GM23338 (cell line): ENCODE results near the gene NEMP2. TPM values are rescaled to one million over a fixed set of nuclear protein-coding genes. Genes with fewer than 3 reads are reported as not detected.
"Not testable (repeated sequence)": the region's sequence is repeated elsewhere in the genome, so short reads cannot be mapped to it uniquely, and the experiment has no call there.

Experiments
- ATAC-seq: fragments of 200-7000 bp; cut with Tn5 transposase; 3 replicates; pipeline ENCODE4 v1.9.1; 2020
- DNase-seq: peaks from one replicate; pipeline ENCODE4 v3.0.0-alpha.2; 2015; ENCODE audit warnings: low spot score
- H2AFZ ChIP-seq: fragments of 200-600 bp; sonication (generic); 2 replicates; pipeline ENCODE4 v1.8.0; 2016; ENCODE audit warnings: antibody characterized with exemption, mild to moderate bottlenecking, moderate library complexity
- H3F3A ChIP-seq: fragments of 200-600 bp; sonication (generic); replicated peaks from 2 replicates; pipeline ENCODE4 v1.8.0; 2017; ENCODE audit warnings: antibody characterized with exemption, mixed run types, low read depth
- H3K27ac ChIP-seq: fragments of 200-600 bp; sonication (generic); 2 replicates; pipeline ENCODE4 v1.6.1; 2016; ENCODE audit warnings: low read depth
- H3K27me3 ChIP-seq: fragments of 200-600 bp; sonication (generic); 2 replicates; pipeline ENCODE4 v1.8.0; 2016; ENCODE audit warnings: mild to moderate bottlenecking, mixed run types, moderate library complexity; ENCODE audit not compliant: insufficient read depth
- H3K36me3 ChIP-seq: fragments of 200-600 bp; sonication (generic); 2 replicates; pipeline ENCODE4 v1.8.0; 2016; ENCODE audit warnings: mild to moderate bottlenecking; ENCODE audit not compliant: insufficient read depth
- H3K4me1 ChIP-seq: fragments of 200-600 bp; sonication (generic); 2 replicates; pipeline ENCODE4 v1.8.0; 2016; ENCODE audit warnings: mild to moderate bottlenecking, moderate library complexity; ENCODE audit not compliant: insufficient read depth
- H3K4me2 ChIP-seq: fragments of 200-600 bp; sonication (generic); 2 replicates; pipeline ENCODE4 v1.7.1; 2017; ENCODE audit warnings: mixed run types
- H3K4me3 ChIP-seq: fragments of 200-600 bp; sonication (generic); 2 replicates; pipeline ENCODE4 v1.6.1; 2016; ENCODE audit warnings: mixed run types
- H3K79me2 ChIP-seq: fragments of 200-600 bp; sonication (generic); replicated peaks from 2 replicates; pipeline ENCODE4 v1.8.0; 2017; ENCODE audit warnings: mild to moderate bottlenecking; ENCODE audit not compliant: insufficient read depth
- H3K9me2 ChIP-seq: fragments of 200-600 bp; sonication (generic); 2 replicates; pipeline ENCODE4 v1.8.0; 2017; ENCODE audit not compliant: insufficient read depth
- H4K20me1 ChIP-seq: fragments of 200-600 bp; sonication (generic); replicated peaks from 2 replicates; pipeline ENCODE4 v1.8.0; 2017; ENCODE audit warnings: mild to moderate bottlenecking; ENCODE audit not compliant: insufficient read depth
- H3K27ac Mint-ChIP-seq: 2 replicates; pipeline ENCODE4 v1.8.0; 2020; ENCODE audit warnings: inconsistent platforms, mild to moderate bottlenecking, moderate library complexity, mixed read lengths
- H3K27me3 Mint-ChIP-seq: 3 replicates; pipeline ENCODE4 v1.8.0; 2022; ENCODE audit warnings: low read depth, mild to moderate bottlenecking, moderate library complexity, mixed read lengths, inconsistent platforms; ENCODE audit not compliant: insufficient read depth, poor library complexity
- H3K36me3 Mint-ChIP-seq: 3 replicates; pipeline ENCODE4 v1.8.0; 2021; ENCODE audit warnings: low read depth, mild to moderate bottlenecking, inconsistent platforms, moderate library complexity, mixed read lengths
- H3K4me1 Mint-ChIP-seq: 3 replicates; pipeline ENCODE4 v1.8.0; 2020; ENCODE audit warnings: mild to moderate bottlenecking, inconsistent platforms, mixed read lengths
- H3K4me3 Mint-ChIP-seq: 3 replicates; pipeline ENCODE4 v1.8.0; 2021; ENCODE audit warnings: moderate library complexity, mild to moderate bottlenecking, inconsistent platforms, mixed read lengths
- H3K9me3 Mint-ChIP-seq: 3 replicates; pipeline ENCODE4 v1.8.0; 2020; ENCODE audit warnings: moderate library complexity, mild to moderate bottlenecking, inconsistent platforms, mixed read lengths
- CREB1 ChIP-seq: fragments of 250-450 bp; sonication (Bioruptor Pico); IDR thresholded peaks from 2 replicates; pipeline ENCODE4 v1.5.0; 2020; ENCODE audit warnings: low read depth, mild to moderate bottlenecking, moderate library complexity
- EZH2 ChIP-seq: fragments of 200-600 bp; sonication (generic); IDR thresholded peaks from one replicate; pipeline ENCODE4 v1.8.0; 2017; ENCODE audit warnings: antibody characterized with exemption, mild to moderate bottlenecking, low read depth; ENCODE audit not compliant: unreplicated experiment
- EZH2phosphoT487 ChIP-seq: fragments of 200-600 bp; sonication (generic); IDR thresholded peaks from one replicate; pipeline ENCODE4 v1.8.1; 2018; ENCODE audit warnings: antibody characterized with exemption; ENCODE audit not compliant: unreplicated experiment
- JUNB ChIP-seq: IDR thresholded peaks from one replicate; pipeline ENCODE4 v1.6.1; 2016; ENCODE audit warnings: antibody characterized with exemption; ENCODE audit not compliant: unreplicated experiment
- polyA plus RNA-seq: library from polyadenylated mRNA; unstranded; fragments of >200 nt; fragmentation: Nextera tagmentation; extraction: Ambion mirVana; gene quantifications from 2 replicates; pipeline ENCODE4 v1.2.1, GENCODE V29; 2016
- total RNA-seq: library from RNA; depleted of rRNA; stranded (reverse); fragments of >200 nt; shearing (Covaris generic); gene quantifications from 2 replicates; pipeline ENCODE4 v1.2.3, GENCODE V29; 2014
- TF ChIP-seq, protein P1 (sequence below), 2 experiments: fragments of 200-600 bp in 1 of 2; sonication (generic) in 1 of 2; conservative IDR thresholded peaks; 2 replicates each; pipeline versions ENCODE4 v1.5.1 to v1.6.1; 2016 to 2017; ENCODE audit warnings: antibody characterized with exemption in 2 of 2, low read depth in 2 of 2, mild to moderate bottlenecking in 2 of 2, moderate library complexity in 1 of 2
- TF ChIP-seq, protein P2 (sequence below): fragments of 250-450 bp; sonication (Bioruptor Pico); IDR thresholded peaks from 2 replicates; pipeline ENCODE4 v1.5.0; 2020; ENCODE audit warnings: mild to moderate bottlenecking, moderate library complexity

Gene NEMP2
- total and polyA plus RNA-seq, 2 experiments from 2014 or later: 1.2 to 4.0 TPM

GRCh38 chr2:190511104-190511503 lies 23.4 kb downstream of the NEMP2 start:
- no peak overlapping the region for H3K27ac Mint-ChIP-seq
- H4K20me1 ChIP-seq: no peaks in the 10 kb centered on the region
- no peaks in the 10 kb centered on the region for H3K36me3 Mint-ChIP-seq
- TF ChIP-seq EZH2phosphoT487: no peak
- TF ChIP-seq, protein P1, sequence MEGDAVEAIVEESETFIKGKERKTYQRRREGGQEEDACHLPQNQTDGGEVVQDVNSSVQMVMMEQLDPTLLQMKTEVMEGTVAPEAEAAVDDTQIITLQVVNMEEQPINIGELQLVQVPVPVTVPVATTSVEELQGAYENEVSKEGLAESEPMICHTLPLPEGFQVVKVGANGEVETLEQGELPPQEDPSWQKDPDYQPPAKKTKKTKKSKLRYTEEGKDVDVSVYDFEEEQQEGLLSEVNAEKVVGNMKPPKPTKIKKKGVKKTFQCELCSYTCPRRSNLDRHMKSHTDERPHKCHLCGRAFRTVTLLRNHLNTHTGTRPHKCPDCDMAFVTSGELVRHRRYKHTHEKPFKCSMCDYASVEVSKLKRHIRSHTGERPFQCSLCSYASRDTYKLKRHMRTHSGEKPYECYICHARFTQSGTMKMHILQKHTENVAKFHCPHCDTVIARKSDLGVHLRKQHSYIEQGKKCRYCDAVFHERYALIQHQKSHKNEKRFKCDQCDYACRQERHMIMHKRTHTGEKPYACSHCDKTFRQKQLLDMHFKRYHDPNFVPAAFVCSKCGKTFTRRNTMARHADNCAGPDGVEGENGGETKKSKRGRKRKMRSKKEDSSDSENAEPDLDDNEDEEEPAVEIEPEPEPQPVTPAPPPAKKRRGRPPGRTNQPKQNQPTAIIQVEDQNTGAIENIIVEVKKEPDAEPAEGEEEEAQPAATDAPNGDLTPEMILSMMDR (conservative IDR thresholded peaks at IDR 0.05; ENCODE audit: low read depth in 2 of 2): peak; percentile 64 to 69
- TF ChIP-seq JUNB: no peak
- H3K27ac ChIP-seq: no peak overlapping the region
- no peak overlapping the region for H3K4me3 Mint-ChIP-seq
- H3K9me3 Mint-ChIP-seq: no peaks in the 10 kb centered on the region
- H3K4me3 ChIP-seq: no peak overlapping the region
- no peaks in the 10 kb centered on the region for H3F3A ChIP-seq
- ATAC-seq (peak; percentile 27; the same call in 2 of the 3 replicates), DNase-seq (peak; percentile 41)
- H3K9me2 ChIP-seq: no peaks in the 10 kb centered on the region
- H3K4me1 ChIP-seq: no peaks in the 10 kb centered on the region
- no peak overlapping the region for H3K4me2 ChIP-seq
- H3K4me1 Mint-ChIP-seq: no peaks in the 10 kb centered on the region; the same call in none of the 3 replicates
- no peaks in the 10 kb centered on the region for H3K36me3 ChIP-seq
- no peaks in the 10 kb centered on the region for H3K27me3 Mint-ChIP-seq
- H3K79me2 ChIP-seq: no peaks in the 10 kb centered on the region
- H2AFZ ChIP-seq: no peak overlapping the region
- no peaks in the 10 kb centered on the region for H3K27me3 ChIP-seq

GRCh38 chr2:190509895-190510294 lies 24.6 kb downstream of the NEMP2 start:
- H3K4me2 ChIP-seq, H3K27me3 Mint-ChIP-seq, H3K79me2 ChIP-seq, DNase-seq, H3K36me3 ChIP-seq, H3K9me3 Mint-ChIP-seq, H3K4me3 ChIP-seq, H3F3A ChIP-seq, H3K4me1 Mint-ChIP-seq, H2AFZ ChIP-seq, H3K36me3 Mint-ChIP-seq, H3K27ac ChIP-seq, H3K4me3 Mint-ChIP-seq, H3K27ac Mint-ChIP-seq, H3K4me1 ChIP-seq, ATAC-seq, H3K27me3 ChIP-seq, H3K9me2 ChIP-seq, H4K20me1 ChIP-seq: not testable (repeated sequence)

DNA sequence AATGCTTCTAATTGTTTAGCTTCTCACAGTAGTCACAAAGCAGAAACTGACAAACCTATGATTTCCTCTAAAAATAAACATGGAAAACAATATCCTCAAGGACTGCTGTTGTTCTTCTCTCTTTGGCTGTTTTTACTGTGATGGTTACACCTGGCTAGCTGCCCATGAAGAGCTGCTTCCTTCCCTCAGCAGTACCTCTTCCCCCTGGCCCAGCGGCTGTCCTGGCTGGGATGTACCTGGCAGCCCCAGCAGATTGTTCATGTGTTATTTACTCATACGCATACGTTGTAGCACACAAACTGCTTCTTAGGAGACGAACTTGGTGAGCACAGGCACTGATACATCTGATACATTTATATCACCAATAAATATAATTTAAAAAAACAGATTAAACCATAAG lies 27.4 kb downstream of the NEMP2 start:
- Mint-ChIP-seq H3K9me3 (no peaks in the 10 kb centered on the region), H3K36me3 (no peaks in the 10 kb centered on the region), H3K4me3 (no peak overlapping the region), H3K4me1 (peaks cover 4% of the 10 kb centered on the region), H3K27me3 (no peaks in the 10 kb centered on the region), H3K27ac (no peak overlapping the region)
- Histone ChIP-seq H3K4me2 (no peak overlapping the region), H3F3A (no peaks in the 10 kb centered on the region), H4K20me1 (no peaks in the 10 kb centered on the region), H3K27ac (no peak overlapping the region), H2AFZ (no peak overlapping the region), H3K4me1 (peaks cover 3% of the 10 kb centered on the region; the same call in 1 of the 2 replicates), H3K4me3 (no peak overlapping the region), H3K36me3 (no peaks in the 10 kb centered on the region), H3K9me2 (no peaks in the 10 kb centered on the region), H3K27me3 (no peaks in the 10 kb centered on the region), H3K79me2 (no peaks in the 10 kb centered on the region)
- no peak for TF ChIP-seq JUNB
- TF ChIP-seq EZH2: no peak
- TF ChIP-seq, protein P1 (conservative IDR thresholded peaks at IDR 0.05; ENCODE audit: low read depth in 2 of 2): no peak
- TF ChIP-seq, protein P2, sequence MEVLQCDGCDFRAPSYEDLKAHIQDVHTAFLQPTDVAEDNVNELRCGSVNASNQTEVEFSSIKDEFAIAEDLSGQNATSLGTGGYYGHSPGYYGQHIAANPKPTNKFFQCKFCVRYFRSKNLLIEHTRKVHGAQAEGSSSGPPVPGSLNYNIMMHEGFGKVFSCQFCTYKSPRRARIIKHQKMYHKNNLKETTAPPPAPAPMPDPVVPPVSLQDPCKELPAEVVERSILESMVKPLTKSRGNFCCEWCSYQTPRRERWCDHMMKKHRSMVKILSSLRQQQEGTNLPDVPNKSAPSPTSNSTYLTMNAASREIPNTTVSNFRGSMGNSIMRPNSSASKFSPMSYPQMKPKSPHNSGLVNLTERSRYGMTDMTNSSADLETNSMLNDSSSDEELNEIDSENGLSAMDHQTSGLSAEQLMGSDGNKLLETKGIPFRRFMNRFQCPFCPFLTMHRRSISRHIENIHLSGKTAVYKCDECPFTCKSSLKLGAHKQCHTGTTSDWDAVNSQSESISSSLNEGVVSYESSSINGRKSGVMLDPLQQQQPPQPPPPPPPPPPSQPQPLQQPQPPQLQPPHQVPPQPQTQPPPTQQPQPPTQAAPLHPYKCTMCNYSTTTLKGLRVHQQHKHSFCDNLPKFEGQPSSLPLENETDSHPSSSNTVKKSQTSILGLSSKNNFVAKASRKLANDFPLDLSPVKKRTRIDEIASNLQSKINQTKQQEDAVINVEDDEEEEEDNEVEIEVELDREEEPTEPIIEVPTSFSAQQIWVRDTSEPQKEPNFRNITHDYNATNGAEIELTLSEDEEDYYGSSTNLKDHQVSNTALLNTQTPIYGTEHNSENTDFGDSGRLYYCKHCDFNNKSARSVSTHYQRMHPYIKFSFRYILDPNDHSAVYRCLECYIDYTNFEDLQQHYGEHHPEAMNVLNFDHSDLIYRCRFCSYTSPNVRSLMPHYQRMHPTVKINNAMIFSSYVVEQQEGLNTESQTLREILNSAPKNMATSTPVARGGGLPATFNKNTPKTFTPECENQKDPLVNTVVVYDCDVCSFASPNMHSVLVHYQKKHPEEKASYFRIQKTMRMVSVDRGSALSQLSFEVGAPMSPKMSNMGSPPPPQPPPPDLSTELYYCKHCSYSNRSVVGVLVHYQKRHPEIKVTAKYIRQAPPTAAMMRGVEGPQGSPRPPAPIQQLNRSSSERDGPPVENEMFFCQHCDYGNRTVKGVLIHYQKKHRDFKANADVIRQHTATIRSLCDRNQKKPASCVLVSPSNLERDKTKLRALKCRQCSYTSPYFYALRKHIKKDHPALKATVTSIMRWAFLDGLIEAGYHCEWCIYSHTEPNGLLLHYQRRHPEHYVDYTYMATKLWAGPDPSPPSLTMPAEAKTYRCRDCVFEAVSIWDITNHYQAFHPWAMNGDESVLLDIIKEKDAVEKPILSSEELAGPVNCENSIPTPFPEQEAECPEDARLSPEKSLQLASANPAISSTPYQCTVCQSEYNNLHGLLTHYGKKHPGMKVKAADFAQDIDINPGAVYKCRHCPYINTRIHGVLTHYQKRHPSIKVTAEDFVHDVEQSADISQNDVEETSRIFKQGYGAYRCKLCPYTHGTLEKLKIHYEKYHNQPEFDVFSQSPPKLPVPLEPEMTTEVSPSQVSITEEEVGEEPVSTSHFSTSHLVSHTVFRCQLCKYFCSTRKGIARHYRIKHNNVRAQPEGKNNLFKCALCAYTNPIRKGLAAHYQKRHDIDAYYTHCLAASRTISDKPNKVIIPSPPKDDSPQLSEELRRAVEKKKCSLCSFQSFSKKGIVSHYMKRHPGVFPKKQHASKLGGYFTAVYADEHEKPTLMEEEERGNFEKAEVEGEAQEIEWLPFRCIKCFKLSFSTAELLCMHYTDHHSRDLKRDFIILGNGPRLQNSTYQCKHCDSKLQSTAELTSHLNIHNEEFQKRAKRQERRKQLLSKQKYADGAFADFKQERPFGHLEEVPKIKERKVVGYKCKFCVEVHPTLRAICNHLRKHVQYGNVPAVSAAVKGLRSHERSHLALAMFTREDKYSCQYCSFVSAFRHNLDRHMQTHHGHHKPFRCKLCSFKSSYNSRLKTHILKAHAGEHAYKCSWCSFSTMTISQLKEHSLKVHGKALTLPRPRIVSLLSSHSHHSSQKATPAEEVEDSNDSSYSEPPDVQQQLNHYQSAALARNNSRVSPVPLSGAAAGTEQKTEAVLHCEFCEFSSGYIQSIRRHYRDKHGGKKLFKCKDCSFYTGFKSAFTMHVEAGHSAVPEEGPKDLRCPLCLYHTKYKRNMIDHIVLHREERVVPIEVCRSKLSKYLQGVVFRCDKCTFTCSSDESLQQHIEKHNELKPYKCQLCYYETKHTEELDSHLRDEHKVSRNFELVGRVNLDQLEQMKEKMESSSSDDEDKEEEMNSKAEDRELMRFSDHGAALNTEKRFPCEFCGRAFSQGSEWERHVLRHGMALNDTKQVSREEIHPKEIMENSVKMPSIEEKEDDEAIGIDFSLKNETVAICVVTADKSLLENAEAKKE: no peak
- TF ChIP-seq CREB1 (CRISPR knock-in tag): no peak
- ATAC-seq (no peak), DNase-seq (no peak)
